ENCODE results near the gene LIF. TPM values are rescaled to one million over a fixed set of nuclear protein-coding genes. Genes with fewer than 3 reads are reported as not detected.

The LIF gene
- total RNA-seq = not detected

DNA sequence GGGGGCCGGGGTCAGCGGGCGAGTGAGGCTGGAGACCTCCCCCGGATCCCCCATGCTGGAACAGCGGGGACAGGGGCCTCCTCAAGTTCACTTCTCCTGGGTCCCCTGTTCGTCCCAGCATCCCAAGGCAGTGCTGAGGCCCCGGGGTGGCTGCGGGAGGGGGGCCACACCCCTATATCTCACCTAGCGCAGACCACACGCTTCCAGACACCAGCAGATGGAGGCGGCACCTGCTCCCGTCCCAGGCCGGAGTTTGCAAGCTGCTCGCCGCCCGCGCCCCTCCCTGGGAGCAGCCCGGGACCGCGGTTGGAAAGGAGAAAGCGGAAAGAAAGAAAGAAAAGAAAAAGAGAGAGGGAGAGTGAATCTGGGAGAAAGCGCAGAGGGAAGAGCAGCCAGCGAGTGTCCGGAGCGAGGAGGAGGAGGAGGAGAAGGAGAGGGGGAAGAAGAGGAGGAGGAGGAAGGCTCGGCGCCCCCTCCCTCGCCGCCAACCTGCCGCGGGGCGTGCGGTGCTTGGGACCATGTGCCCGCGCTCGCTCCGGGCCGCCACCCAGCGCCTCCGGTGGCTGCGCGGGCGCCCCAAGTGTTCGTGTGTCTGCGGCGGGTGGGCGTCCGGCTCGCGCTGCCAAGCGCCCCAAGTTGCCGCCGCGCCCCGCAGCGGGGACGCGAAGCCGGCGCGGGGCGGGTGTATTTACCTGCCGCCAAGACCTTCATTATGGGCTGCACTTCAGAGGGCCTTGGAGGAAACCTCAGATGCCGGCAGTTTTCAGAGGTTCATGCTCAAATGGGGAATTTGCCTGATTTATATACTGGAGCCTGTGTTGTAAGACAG is at the start of gene LIF:
LIF (minus strand) TSS at position 775 of the 829 bp plus-strand sequence; CDS start at position 711, 64 bp downstream.
- no peak for DNase-seq (ENCODE audit: low spot score in 2 of 2)
- Histone ChIP-seq H3K36me3 (no peaks in the 10 kb centered on the region), H3K4me3 (peak within 1 kb of the TSS; percentile 58 to 71), H3K27me3 (peaks cover 3% of the 10 kb centered on the region), H3K4me1 (peaks cover 0 to 7% of the 10 kb centered on the region in 2 donors), H3K27ac (no peak within 1 kb of the TSS), H3K9me3 (no peaks in the 10 kb centered on the region)
- TF ChIP-seq, protein P1, sequence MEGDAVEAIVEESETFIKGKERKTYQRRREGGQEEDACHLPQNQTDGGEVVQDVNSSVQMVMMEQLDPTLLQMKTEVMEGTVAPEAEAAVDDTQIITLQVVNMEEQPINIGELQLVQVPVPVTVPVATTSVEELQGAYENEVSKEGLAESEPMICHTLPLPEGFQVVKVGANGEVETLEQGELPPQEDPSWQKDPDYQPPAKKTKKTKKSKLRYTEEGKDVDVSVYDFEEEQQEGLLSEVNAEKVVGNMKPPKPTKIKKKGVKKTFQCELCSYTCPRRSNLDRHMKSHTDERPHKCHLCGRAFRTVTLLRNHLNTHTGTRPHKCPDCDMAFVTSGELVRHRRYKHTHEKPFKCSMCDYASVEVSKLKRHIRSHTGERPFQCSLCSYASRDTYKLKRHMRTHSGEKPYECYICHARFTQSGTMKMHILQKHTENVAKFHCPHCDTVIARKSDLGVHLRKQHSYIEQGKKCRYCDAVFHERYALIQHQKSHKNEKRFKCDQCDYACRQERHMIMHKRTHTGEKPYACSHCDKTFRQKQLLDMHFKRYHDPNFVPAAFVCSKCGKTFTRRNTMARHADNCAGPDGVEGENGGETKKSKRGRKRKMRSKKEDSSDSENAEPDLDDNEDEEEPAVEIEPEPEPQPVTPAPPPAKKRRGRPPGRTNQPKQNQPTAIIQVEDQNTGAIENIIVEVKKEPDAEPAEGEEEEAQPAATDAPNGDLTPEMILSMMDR (IDR thresholded peaks at IDR 0.05) = no peak
- intact Hi-C loops (cut with DNase I) = no loop called here

DNA sequence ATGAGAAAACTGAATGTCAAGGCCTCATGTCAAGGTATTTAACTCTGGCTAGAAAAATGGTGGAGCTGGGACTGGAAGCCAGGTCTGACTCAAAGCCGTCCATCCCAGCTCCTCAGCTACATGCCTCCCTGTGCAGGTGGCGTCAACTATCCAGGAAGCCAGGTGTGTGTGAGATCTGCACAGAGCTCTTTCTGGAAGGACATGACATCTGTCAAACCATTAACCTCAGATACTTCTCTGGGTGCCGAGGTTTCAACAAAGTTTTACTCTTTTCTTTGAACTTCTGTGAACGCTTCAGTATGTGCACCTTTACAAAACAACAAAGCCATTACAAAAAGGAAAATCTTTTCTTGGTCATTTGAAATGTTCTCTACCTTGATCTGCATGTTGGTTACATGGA is 49.8 kb upstream of the LIF start:
- Histone ChIP-seq H3K27ac (no peak overlapping the region), H3K4me3 (no peak overlapping the region), H3K9me3 (no peaks in the 10 kb centered on the region), H3K27me3 (no peaks in the 10 kb centered on the region), H3K4me1 (peaks cover 7 to 13% of the 10 kb centered on the region in 2 donors), H3K36me3 (peaks cover 91 to 96% of the 10 kb centered on the region in 2 donors)
- no peak for DNase-seq (ENCODE audit: low spot score in 2 of 2)
- TF ChIP-seq, protein P1 (IDR thresholded peaks at IDR 0.05) = no peak
- intact Hi-C loops (cut with DNase I) = no loop called here

DNA sequence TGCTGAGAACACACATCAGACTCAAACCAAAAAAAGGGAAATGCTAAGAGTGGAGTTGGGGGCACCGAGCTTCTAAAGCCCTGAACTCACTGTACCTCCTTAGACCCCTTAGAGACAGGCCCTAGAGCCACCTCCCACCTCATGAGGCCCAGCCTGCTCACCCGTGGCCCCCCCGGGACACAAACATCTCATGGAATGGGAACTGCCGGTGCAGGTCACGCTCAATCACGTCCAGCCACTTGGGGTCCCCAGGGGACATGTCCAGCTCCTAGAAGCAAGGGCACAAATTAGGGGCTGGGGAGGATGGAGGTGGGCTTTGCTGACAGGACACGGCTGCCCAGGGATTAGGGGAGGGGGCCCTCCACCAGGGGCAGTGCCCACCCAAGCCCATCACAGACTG is 49.0 kb upstream of the LIF start:
- peaks cover 84 to 90% of the 10 kb centered on the region in 2 donors for H3K36me3 ChIP-seq

DNA sequence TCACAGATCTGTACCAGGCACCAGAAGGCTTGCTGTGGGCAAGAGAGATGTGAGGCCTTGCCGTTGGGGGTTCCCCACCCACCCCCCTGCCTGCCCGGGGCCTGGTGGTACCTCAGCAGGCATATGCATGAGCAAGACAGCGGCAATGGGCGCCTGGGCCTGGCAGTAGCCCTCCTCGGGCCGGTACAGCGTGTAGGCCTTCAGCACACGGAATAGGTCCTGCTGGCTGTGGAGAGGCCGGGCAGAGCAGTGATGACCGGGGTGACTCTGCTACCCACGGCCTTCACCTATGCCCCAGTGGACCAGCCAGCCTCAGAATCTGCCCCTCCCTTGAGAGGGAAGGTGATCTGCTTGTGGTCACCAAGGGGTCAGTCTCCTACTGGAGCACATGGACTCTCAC is 48.3 kb upstream of the LIF start:
- H3K4me1 ChIP-seq = peaks cover 18 to 22% of the 10 kb centered on the region in 2 donors
- H3K36me3 ChIP-seq = peaks cover 80 to 82% of the 10 kb centered on the region in 2 donors
- no peak overlapping the region for H3K4me3 ChIP-seq
- no peaks in the 10 kb centered on the region for H3K27me3 ChIP-seq
- TF ChIP-seq, protein P1 (IDR thresholded peaks at IDR 0.05) = no peak
- H3K27ac ChIP-seq = no peak overlapping the region
- no peak for DNase-seq (ENCODE audit: low spot score in 2 of 2)
- H3K9me3 ChIP-seq = no peaks in the 10 kb centered on the region
- intact Hi-C loops (cut with DNase I) = no loop called here

More for the DNA sequence above, 49.0 kb upstream of the LIF start:
- Histone ChIP-seq H3K27me3 (no peaks in the 10 kb centered on the region), H3K4me1 (peaks cover 10 to 15% of the 10 kb centered on the region in 2 donors), H3K4me3 (no peak overlapping the region), H3K27ac (no peak overlapping the region), H3K9me3 (no peaks in the 10 kb centered on the region)
- intact Hi-C loops (cut with DNase I) = no loop called here
- no peak for DNase-seq (ENCODE audit: low spot score in 2 of 2)
- TF ChIP-seq, protein P1 (IDR thresholded peaks at IDR 0.05) = no peak

DNA sequence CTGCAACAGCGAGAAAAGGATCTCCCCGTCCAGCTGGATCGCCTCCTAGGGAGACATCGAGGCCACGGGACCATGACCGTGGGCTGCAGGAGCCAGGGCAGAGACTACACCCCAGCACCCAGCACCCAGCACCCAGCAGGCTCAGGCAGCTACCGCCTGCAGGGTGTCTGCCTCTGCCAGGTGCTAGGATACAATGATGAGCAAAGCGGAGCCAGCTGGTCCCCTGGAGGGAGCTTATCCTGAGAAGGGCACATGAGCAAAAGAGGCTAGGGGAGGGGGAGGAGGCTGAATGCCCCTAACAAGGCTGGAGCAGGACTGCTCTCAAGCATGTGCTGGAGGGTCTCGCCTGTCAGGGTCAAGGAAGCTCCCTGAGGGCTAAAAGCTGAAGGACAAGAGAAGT is 47.5 kb upstream of the LIF start:
- H3K36me3 ChIP-seq = peaks cover 75% of the 10 kb centered on the region in 2 donors
- H3K9me3 ChIP-seq = no peaks in the 10 kb centered on the region
- no peak overlapping the region for H3K4me3 ChIP-seq
- TF ChIP-seq, protein P1 (IDR thresholded peaks at IDR 0.05) = no peak
- intact Hi-C loops (cut with DNase I) = no loop called here
- no peaks in the 10 kb centered on the region for H3K27me3 ChIP-seq
- no peak for DNase-seq (ENCODE audit: low spot score in 2 of 2)
- H3K4me1 ChIP-seq = peaks cover 19 to 22% of the 10 kb centered on the region in 2 donors
- H3K27ac ChIP-seq = no peak overlapping the region

Measured in ascending aorta (tissue), 2 donors.